HCT116 (cell line): ENCODE measurements around the gene PTHLH.

Source experiments
- YY1 ChIP-seq: IDR thresholded peaks from 2 replicates; pipeline ENCODE4 v1.6.1; 2011; ENCODE audit warnings: low read length, low read depth, moderate library complexity, mild to moderate bottlenecking; ENCODE audit not compliant: insufficient replicate concordance; ENCODE audit errors: extremely low read depth
- ZNF274 ChIP-seq: fragments of 200-500 bp; sonication (Bioruptor generic); IDR thresholded peaks from 2 replicates; pipeline ENCODE4 v1.6.1; 2014; ENCODE audit warnings: mild to moderate bottlenecking, low read depth, low read length, inconsistent platforms
- TF ChIP-seq, protein P1 (sequence below): IDR thresholded peaks from 2 replicates; pipeline ENCODE4 v1.6.1; 2012

- no peak for TF ChIP-seq ZNF274
- TF ChIP-seq, protein P1, sequence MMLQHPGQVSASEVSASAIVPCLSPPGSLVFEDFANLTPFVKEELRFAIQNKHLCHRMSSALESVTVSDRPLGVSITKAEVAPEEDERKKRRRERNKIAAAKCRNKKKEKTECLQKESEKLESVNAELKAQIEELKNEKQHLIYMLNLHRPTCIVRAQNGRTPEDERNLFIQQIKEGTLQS: no peak
- TF ChIP-seq YY1: no peak
Observed at GRCh38 chr12:27982385-27982784, 9.9 kb upstream of the PTHLH start.
